Natural killer cell treated with Interleukin-12 subunit alpha and Interleukin-12 subunit beta and Interleukin-15 and Interleukin-18, amount 100 ng/mL, for 72 hours (primary cell): Measurements from ENCODE around the gene GSTT4. TPM values are rescaled to one million over a fixed set of nuclear protein-coding genes. Genes with fewer than 3 reads are reported as not detected.
A peak's percentile ranks its signal among the peaks of the same experiment; 100 is the strongest.
"Not testable (repeated sequence)": the region's sequence is repeated elsewhere in the genome, so short reads cannot be mapped to it uniquely, and the experiment has no call there.

Experiments used
- ATAC-seq, 2 donors: fragments of 150-1000 bp; cut with Tn5 transposase in 1 of 2; sonication (Bioruptor Pico), chemical (Tn5 transposase) in 1 of 2; 2 replicates each; pipeline ENCODE4 v1.10.0; 2021
- DNase-seq: peaks from one replicate; pipeline ENCODE4 v3.0.0; 2022; ENCODE audit warnings: low spot score
- H3K27ac Mint-ChIP-seq, 2 donors: 1 replicate in 1 of 2; 2 replicates in 1 of 2; pipeline ENCODE4 v1.8.0; 2022; ENCODE audit warnings: mixed read lengths in 2 of 2, mild to moderate bottlenecking in 1 of 2, moderate library complexity in 1 of 2
- H3K27me3 Mint-ChIP-seq, 2 donors: 1 replicate in 1 of 2; 2 replicates in 1 of 2; pipeline ENCODE4 v1.8.0; 2022; ENCODE audit warnings: mixed read lengths in 2 of 2
- H3K36me3 Mint-ChIP-seq: one replicate; pipeline ENCODE4 v1.8.0; 2022; ENCODE audit warnings: mixed read lengths
- H3K4me1 Mint-ChIP-seq, 2 donors: 1 replicate in 1 of 2; 2 replicates in 1 of 2; pipeline ENCODE4 v1.8.0; 2022; ENCODE audit warnings: low read depth in 2 of 2, mixed read lengths in 2 of 2, mild to moderate bottlenecking in 1 of 2
- H3K4me3 Mint-ChIP-seq: one replicate; pipeline ENCODE4 v1.8.0; 2022; ENCODE audit warnings: mixed read lengths
- H3K9me3 Mint-ChIP-seq: 2 replicates; pipeline ENCODE4 v1.8.0; 2022; ENCODE audit warnings: mixed read lengths
- total RNA-seq, 2 donors: library from RNA; stranded (reverse); gene quantifications; one replicate each; pipeline ENCODE4 v1.2.3, GENCODE V29; 2022

GSTT4 gene
- total RNA-seq, 2 donors from 2014 or later: not detected

- no peak for DNase-seq
- no peak for ATAC-seq
- Mint-ChIP-seq H3K27me3 (no peaks in the 10 kb centered on the region), H3K9me3 (no peaks in the 10 kb centered on the region), H3K4me3 (no peak overlapping the region), H3K27ac (peak overlapping the region in 1 of 2 donors; percentile 93), H3K4me1 (peaks cover 18 to 25% of the 10 kb centered on the region in 2 donors), H3K36me3 (no peaks in the 10 kb centered on the region)
Measured at GRCh38 chr22:24009227-24010017, 4.2 kb upstream of the GSTT4 start.

- DNase-seq (no peak), ATAC-seq (no peak)
- Mint-ChIP-seq H3K9me3 (no peaks in the 10 kb centered on the region), H3K4me3 (no peak overlapping the region), H3K27me3 (no peaks in the 10 kb centered on the region), H3K27ac (no peak overlapping the region), H3K4me1 (peaks cover 14 to 17% of the 10 kb centered on the region in 2 donors), H3K36me3 (no peaks in the 10 kb centered on the region)
Measured at GRCh38 chr22:24008381-24009226, 3.4 kb upstream of the GSTT4 start.

GRCh38 chr22:24008022-24008283 is 2.7 kb upstream of the GSTT4 start:
- Mint-ChIP-seq H3K27ac (no peak overlapping the region), H3K36me3 (no peaks in the 10 kb centered on the region), H3K9me3 (no peaks in the 10 kb centered on the region), H3K4me1 (peaks cover 10 to 13% of the 10 kb centered on the region in 2 donors), H3K27me3 (no peaks in the 10 kb centered on the region), H3K4me3 (no peak overlapping the region)
- ATAC-seq (no peak), DNase-seq (no peak)

GRCh38 chr22:24007253-24008021 is 2.2 kb upstream of the GSTT4 start:
- no peaks in the 10 kb centered on the region for H3K27me3 Mint-ChIP-seq
- no peaks in the 10 kb centered on the region for H3K36me3 Mint-ChIP-seq
- DNase-seq: no peak
- no peak for ATAC-seq
- H3K27ac Mint-ChIP-seq: no peak overlapping the region
- no peaks in the 10 kb centered on the region for H3K9me3 Mint-ChIP-seq
- peaks cover 9 to 13% of the 10 kb centered on the region in 2 donors for H3K4me1 Mint-ChIP-seq
- no peak overlapping the region for H3K4me3 Mint-ChIP-seq

GRCh38 chr22:24006914-24007214 is 1.6 kb upstream of the GSTT4 start:
- Mint-ChIP-seq H3K27ac (no peak overlapping the region), H3K4me3 (no peak overlapping the region), H3K9me3 (no peaks in the 10 kb centered on the region), H3K4me1 (peaks cover 6 to 13% of the 10 kb centered on the region in 2 donors), H3K36me3 (no peaks in the 10 kb centered on the region), H3K27me3 (no peaks in the 10 kb centered on the region)
- ATAC-seq (no peak), DNase-seq (no peak)

GRCh38 chr22:24006207-24006913 is 1.1 kb upstream of the GSTT4 start:
- Mint-ChIP-seq H3K27ac (no peak overlapping the region), H3K4me1 (peaks cover 6 to 13% of the 10 kb centered on the region in 2 donors), H3K36me3 (no peaks in the 10 kb centered on the region), H3K27me3 (no peaks in the 10 kb centered on the region), H3K4me3 (no peak overlapping the region), H3K9me3 (no peaks in the 10 kb centered on the region)
- DNase-seq (no peak), ATAC-seq (no peak)

GRCh38 chr22:24003887-24004286 is 1.4 kb downstream of the GSTT4 start:
- Mint-ChIP-seq H3K27ac (no peak overlapping the region), H3K36me3 (no peaks in the 10 kb centered on the region), H3K27me3 (no peaks in the 10 kb centered on the region), H3K4me3 (no peak overlapping the region), H3K4me1 (no peaks in the 10 kb centered on the region), H3K9me3 (no peaks in the 10 kb centered on the region)
- no peak for DNase-seq
- ATAC-seq: no peak

- ATAC-seq: no peak
- Mint-ChIP-seq H3K27ac (no peak overlapping the region), H3K4me3 (no peak overlapping the region), H3K4me1 (no peaks in the 10 kb centered on the region), H3K9me3 (no peaks in the 10 kb centered on the region), H3K27me3 (peaks cover 0 to under 1% of the 10 kb centered on the region in 2 donors), H3K36me3 (no peaks in the 10 kb centered on the region)
- DNase-seq: no peak
Measured at GRCh38 chr22:24002851-24003250, 2.4 kb downstream of the GSTT4 start.

GRCh38 chr22:24002272-24002671 is 3.0 kb downstream of the GSTT4 start:
- no peak overlapping the region for H3K27ac Mint-ChIP-seq
- no peaks in the 10 kb centered on the region for H3K4me1 Mint-ChIP-seq
- ATAC-seq: no peak
- H3K27me3 Mint-ChIP-seq: peaks cover 0 to 6% of the 10 kb centered on the region in 2 donors
- no peaks in the 10 kb centered on the region for H3K9me3 Mint-ChIP-seq
- no peak for DNase-seq
- H3K36me3 Mint-ChIP-seq: no peaks in the 10 kb centered on the region
- H3K4me3 Mint-ChIP-seq: no peak overlapping the region

- ATAC-seq (no peak), DNase-seq (no peak)
- H3K9me3 Mint-ChIP-seq: no peaks in the 10 kb centered on the region
- no peaks in the 10 kb centered on the region for H3K36me3 Mint-ChIP-seq
- no peak overlapping the region for H3K4me3 Mint-ChIP-seq
- peaks cover 2 to 6% of the 10 kb centered on the region in 2 donors for H3K27me3 Mint-ChIP-seq
- no peak overlapping the region for H3K27ac Mint-ChIP-seq
- H3K4me1 Mint-ChIP-seq: no peaks in the 10 kb centered on the region
Measured at GRCh38 chr22:24001314-24001713, 3.9 kb downstream of the GSTT4 start.

GRCh38 chr22:23999779-24000178 is 5.5 kb downstream of the GSTT4 start:
- not testable (repeated sequence) for DNase-seq, H3K4me3 Mint-ChIP-seq, H3K9me3 Mint-ChIP-seq, H3K4me1 Mint-ChIP-seq, H3K36me3 Mint-ChIP-seq, H3K27me3 Mint-ChIP-seq, H3K27ac Mint-ChIP-seq
- peak; percentile 26 to 28 for ATAC-seq

- Mint-ChIP-seq H3K27ac (no peak overlapping the region), H3K4me3 (no peak overlapping the region), H3K36me3 (no peaks in the 10 kb centered on the region), H3K4me1 (no peaks in the 10 kb centered on the region), H3K27me3 (peaks cover 4 to 6% of the 10 kb centered on the region in 2 donors), H3K9me3 (no peaks in the 10 kb centered on the region)
- ATAC-seq (no peak), DNase-seq (no peak)
Measured at GRCh38 chr22:23997092-23997491, 8.2 kb downstream of the GSTT4 start.

- not testable (repeated sequence) for H3K4me1 Mint-ChIP-seq, H3K9me3 Mint-ChIP-seq, H3K27ac Mint-ChIP-seq, H3K4me3 Mint-ChIP-seq, DNase-seq, ATAC-seq, H3K27me3 Mint-ChIP-seq, H3K36me3 Mint-ChIP-seq
Measured at GRCh38 chr22:23993581-23994177, 11.6 kb downstream of the GSTT4 start.
